ENCODE results near the gene CRY2.

DNA sequence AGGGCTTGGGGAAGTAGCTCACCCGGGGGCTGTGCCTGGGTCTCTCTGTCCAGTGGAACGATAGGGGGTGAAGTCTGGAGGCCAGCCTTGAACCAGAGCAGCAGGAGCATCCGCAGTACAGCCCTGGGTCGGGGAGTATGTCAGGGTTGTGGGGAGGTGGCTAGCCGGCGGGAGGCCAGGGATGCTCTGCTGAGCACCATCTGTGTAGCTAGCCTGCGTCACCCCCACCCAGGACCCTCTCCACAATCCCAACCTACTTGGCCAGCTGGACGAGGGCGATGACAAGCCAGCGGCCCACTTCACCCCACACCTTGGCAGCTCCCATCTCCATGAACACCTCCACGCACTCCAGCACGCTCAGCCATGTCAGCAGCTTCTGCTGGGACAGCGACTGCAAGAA lies 68.2 kb downstream of the CRY2 start:
- TF ChIP-seq, protein P1, sequence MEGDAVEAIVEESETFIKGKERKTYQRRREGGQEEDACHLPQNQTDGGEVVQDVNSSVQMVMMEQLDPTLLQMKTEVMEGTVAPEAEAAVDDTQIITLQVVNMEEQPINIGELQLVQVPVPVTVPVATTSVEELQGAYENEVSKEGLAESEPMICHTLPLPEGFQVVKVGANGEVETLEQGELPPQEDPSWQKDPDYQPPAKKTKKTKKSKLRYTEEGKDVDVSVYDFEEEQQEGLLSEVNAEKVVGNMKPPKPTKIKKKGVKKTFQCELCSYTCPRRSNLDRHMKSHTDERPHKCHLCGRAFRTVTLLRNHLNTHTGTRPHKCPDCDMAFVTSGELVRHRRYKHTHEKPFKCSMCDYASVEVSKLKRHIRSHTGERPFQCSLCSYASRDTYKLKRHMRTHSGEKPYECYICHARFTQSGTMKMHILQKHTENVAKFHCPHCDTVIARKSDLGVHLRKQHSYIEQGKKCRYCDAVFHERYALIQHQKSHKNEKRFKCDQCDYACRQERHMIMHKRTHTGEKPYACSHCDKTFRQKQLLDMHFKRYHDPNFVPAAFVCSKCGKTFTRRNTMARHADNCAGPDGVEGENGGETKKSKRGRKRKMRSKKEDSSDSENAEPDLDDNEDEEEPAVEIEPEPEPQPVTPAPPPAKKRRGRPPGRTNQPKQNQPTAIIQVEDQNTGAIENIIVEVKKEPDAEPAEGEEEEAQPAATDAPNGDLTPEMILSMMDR (IDR thresholded peaks at IDR 0.05), result no peak
- no peak for TF ChIP-seq POLR2A (IDR thresholded peaks at IDR 0.05)
